ENCODE results near the gene SCAANT1.

Gene SCAANT1

GRCh38 chr3:63922491-63923199 is 10.5 kb upstream of the SCAANT1 start:
- TF ChIP-seq CTCF (IDR thresholded peaks at IDR 0.05; ENCODE audit: low read depth, low read length) = no peak

GRCh38 chr3:63921741-63922482 is 9.7 kb upstream of the SCAANT1 start:
- no peak for DNase-seq (ENCODE audit: extremely low read depth, low read depth)
- TF ChIP-seq CTCF (IDR thresholded peaks at IDR 0.05; ENCODE audit: low read depth, low read length) = no peak

More at GRCh38 chr3:63922491-63923199, 10.5 kb upstream of the SCAANT1 start:
- DNase-seq (ENCODE audit: extremely low read depth, low read depth) = no peak

- no peak for TF ChIP-seq CTCF (IDR thresholded peaks at IDR 0.05; ENCODE audit: low read depth, low read length)
- DNase-seq (ENCODE audit: extremely low read depth, low read depth) = no peak
Observed at GRCh38 chr3:63920001-63920400, 7.8 kb upstream of the SCAANT1 start.

- no peak for DNase-seq (ENCODE audit: extremely low read depth, low read depth)
- no peak for TF ChIP-seq CTCF (IDR thresholded peaks at IDR 0.05; ENCODE audit: low read depth, low read length)
Observed at GRCh38 chr3:63918321-63918720, 6.1 kb upstream of the SCAANT1 start.

- DNase-seq (ENCODE audit: extremely low read depth, low read depth) = no peak
Observed at GRCh38 chr3:63914312-63914711, 2.1 kb upstream of the SCAANT1 start.

GRCh38 chr3:63912768-63913588 is 795 bp upstream of the SCAANT1 start:
- DNase-seq (ENCODE audit: extremely low read depth, low read depth) = no peak

More at GRCh38 chr3:63914312-63914711, 2.1 kb upstream of the SCAANT1 start:
- TF ChIP-seq CTCF (IDR thresholded peaks at IDR 0.05; ENCODE audit: low read depth, low read length) = no peak

More at GRCh38 chr3:63912768-63913588, 795 bp upstream of the SCAANT1 start:
- no peak for TF ChIP-seq CTCF (IDR thresholded peaks at IDR 0.05; ENCODE audit: low read depth, low read length)

Measured in AG09319 (cell line).